IPS-11a (cell line): ENCODE data around the gene NLK.
"Not testable (repeated sequence)": the region's sequence is repeated elsewhere in the genome, so short reads cannot be mapped to it uniquely, and the experiment has no call there.

ENCODE experiments used
- H3K4me3 ChIP-seq: one replicate; pipeline ENCODE4 v1.5.1; 2013; ENCODE audit warnings: low read depth, low read length, control low read depth

The NLK gene

GRCh38 chr17:28042657-28042720 is at the start of gene NLK:
Gene NLK, plus strand, starts transcription at chr17:28042677. Its CDS starts 197 bp downstream, at chr17:28042874.
- H3K4me3 ChIP-seq: peak within 1 kb of the TSS; percentile 63

- H3K4me3 ChIP-seq: no peak overlapping the region
Measured at GRCh38 chr17:27993161-27993695, 49.2 kb upstream of the NLK start.

DNA sequence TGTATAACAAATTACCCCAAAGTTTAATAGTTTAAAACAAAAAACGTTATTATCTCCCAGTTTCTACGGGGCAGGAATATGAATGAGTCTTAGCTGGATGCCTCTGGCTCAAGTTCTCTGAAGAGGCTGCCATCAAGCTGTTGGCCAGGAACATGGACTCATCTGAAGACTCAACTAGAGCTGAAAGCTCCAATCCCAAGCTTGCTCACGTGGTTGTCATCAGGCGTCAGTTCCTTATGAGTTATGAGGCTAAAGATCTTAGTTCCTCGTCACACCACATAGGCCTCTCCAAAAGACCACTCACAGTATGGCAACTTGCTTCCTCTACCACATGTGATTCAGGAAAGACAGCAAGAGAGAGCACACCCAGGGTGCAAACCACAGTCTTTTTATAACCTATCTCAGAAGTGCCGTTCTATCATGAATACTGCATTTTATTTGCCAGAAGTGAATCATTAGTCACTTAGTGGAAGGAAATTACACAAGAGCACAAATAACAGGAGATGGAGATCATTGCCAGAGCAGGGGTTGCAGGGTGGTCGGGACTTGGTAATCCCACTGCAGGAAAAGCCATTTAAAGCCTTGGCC is 48.7 kb upstream of the NLK start:
- H3K4me3 ChIP-seq: no peak overlapping the region

- no peak overlapping the region for H3K4me3 ChIP-seq
Measured at GRCh38 chr17:27994586-27994985, 47.9 kb upstream of the NLK start.

DNA sequence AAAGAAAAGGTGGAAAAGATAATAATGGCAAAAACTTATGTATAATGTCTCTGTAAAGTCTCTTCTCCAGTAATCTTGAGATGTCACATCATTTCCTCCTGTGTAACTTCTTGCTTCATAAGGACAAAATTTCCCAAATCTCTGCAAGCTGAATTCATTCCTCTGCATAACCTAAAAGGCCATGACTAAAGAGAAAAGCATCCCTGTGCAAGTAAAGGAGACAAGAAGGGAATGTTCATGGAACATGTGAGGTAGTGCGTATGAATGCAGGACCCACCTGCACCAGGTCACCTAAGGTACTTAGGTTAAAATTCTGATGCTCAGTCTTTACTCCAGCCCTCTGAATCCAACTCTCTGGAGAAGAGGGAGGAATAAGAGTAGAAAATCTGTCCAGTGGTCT is 46.9 kb upstream of the NLK start:
- no peak overlapping the region for H3K4me3 ChIP-seq

DNA sequence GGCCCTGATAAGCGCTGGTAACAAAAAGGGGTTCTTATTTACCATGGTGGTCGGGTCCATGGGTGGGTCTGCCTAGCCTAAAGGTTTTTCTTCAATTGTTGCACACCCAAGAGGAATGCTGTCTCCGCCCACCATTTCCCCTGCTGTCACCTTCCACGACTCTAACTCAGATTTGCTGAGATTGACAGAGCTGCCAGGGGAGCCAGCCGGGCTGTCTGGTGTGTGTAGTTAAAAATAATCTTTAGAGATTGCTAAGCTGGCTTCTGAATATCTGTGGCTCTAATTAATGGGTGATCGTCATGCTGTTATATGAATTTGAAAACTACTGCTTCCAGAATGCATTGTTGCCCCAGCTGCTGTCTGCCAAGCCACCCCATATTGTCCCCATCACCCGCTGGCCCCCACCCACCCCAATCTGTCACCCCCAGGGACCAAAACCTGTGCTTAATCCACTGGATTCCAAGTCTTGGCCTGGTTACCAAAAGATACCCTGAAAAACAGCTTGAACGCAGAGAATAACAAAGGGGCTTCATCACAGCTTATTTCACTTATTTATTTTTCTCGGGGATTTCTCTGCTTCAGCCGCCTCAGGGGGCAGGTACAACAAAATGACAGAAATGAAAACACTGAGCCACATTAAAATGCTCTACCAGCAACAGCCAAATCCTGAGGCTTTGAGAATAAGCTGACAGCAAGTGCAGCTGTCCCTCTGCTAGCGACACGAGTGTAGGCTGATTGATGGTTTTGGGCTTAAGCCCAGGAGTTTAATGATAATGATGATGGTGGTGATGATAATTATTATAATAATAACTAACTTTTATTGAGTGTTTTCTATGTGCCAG is 46.1 kb upstream of the NLK start:
- no peak overlapping the region for H3K4me3 ChIP-seq

GRCh38 chr17:27997044-27997401 is 45.5 kb upstream of the NLK start:
- no peak overlapping the region for H3K4me3 ChIP-seq

GRCh38 chr17:27997522-27997921 is 45.0 kb upstream of the NLK start:
- no peak overlapping the region for H3K4me3 ChIP-seq

- H3K4me3 ChIP-seq: no peak overlapping the region
Measured at GRCh38 chr17:28001149-28001548, 41.3 kb upstream of the NLK start.

GRCh38 chr17:28004344-28004743 is 38.1 kb upstream of the NLK start:
- H3K4me3 ChIP-seq: no peak overlapping the region

DNA sequence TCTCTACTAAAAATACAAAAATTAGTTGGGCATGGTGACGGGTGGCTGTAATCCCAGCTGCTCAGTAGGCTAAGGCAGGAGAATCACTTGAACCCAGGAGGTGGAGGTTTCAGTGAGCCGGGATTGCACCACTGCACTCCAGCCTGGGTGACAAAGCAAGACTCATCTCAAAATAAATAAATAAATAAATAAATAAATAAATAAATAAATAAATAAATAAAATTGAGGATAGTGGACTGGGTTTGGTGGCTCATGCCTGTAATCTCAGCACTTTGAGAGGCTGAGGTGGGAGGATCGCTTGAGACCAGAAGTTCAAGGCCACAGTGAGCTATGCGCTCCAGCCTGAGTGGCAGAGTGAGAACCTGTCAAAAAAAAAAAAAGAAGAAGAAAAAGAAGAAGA is 34.6 kb upstream of the NLK start:
- H3K4me3 ChIP-seq: not testable (repeated sequence)

GRCh38 chr17:28008513-28008912 is 34.0 kb upstream of the NLK start:
- no peak overlapping the region for H3K4me3 ChIP-seq

GRCh38 chr17:28010406-28010805 is 32.1 kb upstream of the NLK start:
- H3K4me3 ChIP-seq: no peak overlapping the region

DNA sequence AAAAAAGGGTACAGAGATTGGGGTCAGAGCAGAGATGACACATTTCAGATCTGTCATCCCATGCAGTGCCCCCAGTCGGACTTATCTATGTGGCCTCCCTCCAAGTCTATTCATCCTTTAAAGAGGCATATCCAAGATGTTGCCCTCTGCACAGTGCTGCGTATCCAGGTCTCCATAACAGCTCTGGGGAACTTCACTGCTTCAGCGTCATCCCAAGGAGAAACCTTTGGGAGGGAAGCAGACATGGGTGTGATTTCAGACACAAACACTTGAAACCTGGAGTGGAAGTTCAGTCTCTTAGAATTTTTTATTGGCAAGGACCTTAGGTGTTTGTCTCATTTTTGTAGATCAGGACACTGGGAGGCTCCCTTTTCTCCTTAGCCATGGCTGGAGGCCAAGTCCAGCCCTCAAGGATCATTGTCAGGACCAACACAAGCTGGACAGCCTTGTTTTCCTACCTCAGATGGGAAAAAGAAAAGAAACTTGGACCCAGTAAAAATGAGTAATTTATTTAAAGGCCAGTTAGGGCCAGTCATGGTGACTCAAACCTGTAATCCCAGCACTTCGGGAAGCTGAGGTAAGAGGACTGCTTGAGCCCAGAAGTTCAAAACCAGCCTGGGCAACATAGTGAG is 23.9 kb upstream of the NLK start:
- H3K4me3 ChIP-seq: no peak overlapping the region

DNA sequence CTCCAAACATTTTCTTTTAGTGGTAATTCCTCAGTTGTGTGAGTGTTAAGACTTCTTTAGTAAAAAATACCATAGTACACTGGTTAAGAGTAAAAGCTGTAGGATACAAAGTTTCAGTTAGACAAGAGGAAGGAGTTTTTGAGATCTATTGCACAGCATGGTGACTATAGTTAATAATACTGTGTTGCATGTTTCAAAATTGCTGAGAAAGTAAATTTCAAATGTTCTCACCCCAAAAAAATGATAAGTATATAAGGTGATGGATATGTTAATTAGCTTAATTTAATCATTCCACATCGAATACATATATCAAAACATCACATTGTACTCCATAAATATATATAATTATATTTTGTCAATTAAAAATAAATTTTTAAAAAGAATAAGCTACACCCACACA is 22.0 kb upstream of the NLK start:
- H3K4me3 ChIP-seq: no peak overlapping the region

DNA sequence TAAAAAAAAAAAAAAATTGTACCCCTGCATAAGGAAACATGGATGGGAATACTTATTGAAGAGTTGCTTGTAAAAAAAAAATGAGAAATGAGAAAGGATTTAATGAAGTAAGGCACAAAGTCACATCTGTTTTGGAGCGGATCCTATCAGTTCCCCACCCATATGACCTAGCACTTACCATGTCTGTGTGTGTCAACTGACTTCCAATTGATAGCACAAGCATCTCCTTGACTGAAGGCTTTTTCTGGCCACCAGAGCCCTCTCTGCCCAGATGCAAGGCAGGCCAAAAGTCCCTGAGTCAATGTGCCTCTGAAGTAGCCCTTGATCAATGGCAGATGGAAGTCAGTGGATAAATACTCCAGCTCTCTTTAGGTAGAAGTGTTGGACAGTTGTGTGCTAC is 13.4 kb upstream of the NLK start:
- no peak overlapping the region for H3K4me3 ChIP-seq

DNA sequence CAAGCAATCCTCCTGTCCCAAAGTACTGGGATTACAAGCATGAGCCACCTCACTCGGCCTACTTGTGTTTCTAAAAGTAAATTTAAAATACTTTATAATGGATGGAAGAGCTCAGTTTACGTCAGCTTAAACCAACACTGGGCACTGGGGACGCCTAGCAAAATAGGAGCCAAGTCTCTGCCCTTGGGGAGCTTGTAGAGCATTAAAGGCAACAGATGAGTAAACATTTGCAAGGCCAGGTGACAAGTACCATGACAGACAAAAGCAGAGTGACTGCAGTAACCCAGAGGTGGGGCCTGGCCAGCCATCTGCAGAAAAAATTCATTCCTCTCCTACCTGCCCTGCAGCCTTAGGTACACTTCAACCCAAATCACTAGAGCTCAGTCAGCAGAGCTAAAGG is 12.1 kb upstream of the NLK start:
- H3K4me3 ChIP-seq: no peak overlapping the region

DNA sequence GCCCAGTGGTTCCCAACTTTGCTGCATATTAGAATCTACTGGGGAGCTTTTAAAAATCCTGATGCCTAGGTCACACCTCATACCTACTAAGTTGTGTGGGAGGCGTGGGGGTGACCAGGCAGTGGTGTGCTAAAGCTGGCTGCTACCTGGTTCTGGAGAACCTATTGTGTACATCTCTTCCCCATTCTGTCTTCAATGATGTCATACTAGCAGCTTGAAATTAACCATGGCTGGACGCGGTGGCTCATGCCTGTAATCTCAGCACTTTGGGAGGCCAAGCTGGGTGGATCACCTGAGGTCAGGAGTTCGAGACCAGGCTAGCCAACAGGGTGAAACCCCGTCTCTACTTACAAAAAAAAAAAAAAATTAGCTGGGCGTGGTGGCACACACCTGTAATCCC is 11.3 kb upstream of the NLK start:
- H3K4me3 ChIP-seq: no peak overlapping the region

- no peak overlapping the region for H3K4me3 ChIP-seq
Measured at GRCh38 chr17:28033972-28034714, 8.3 kb upstream of the NLK start.

DNA sequence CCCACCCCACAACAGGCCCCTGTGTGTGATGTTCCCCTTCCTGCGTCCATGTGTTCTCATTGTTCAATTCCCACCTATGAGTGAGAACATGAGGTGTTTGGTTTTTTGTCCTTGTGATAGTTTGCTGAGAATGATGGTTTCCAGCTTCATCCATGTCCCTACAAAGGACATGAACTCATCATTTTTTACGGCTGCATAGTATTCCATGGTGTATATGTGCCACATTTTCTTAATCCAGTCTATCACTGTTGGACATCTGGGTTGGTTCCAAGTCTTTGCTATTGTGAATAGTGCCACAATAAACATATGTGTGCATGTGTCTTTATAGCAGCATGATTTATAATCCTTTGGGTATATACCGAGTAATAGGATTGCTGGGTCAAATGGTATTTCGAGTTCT is 7.0 kb upstream of the NLK start:
- H3K4me3 ChIP-seq: not testable (repeated sequence)

DNA sequence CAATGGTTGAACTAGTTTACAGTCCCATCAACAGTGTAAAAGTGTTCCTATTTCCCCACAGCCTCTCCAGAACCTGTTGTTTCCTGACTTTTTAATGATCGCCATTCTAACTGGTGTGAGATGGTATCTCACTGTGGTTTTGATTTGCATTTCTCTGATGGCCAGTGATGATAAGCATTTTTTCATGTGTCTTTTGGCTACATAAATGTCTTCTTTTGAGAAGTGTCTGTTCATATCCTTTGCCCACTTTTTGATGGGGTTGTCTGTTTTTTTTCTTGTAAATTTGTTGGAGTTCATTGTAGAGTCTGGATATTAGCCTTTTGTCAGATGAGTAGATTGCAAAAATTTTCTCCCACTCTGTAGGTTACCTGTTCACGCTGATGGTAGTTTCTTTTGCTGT is 6.6 kb upstream of the NLK start:
- H3K4me3 ChIP-seq: not testable (repeated sequence)

GRCh38 chr17:28038802-28039201 is 3.7 kb upstream of the NLK start:
- H3K4me3 ChIP-seq: no peak overlapping the region
